GM19328 (cell line): ENCODE data around the gene RPS26.
"Not testable (repeated sequence)": the region's sequence is repeated elsewhere in the genome, so short reads cannot be mapped to it uniquely, and the experiment has no call there.

Experiments
- ATAC-seq: cut with Tn5 transposase; IDR thresholded peaks from one replicate; pipeline ENCODE4 v1.9.1; 2021; ENCODE audit warnings: mild to moderate bottlenecking, moderate library complexity; ENCODE audit not compliant: unreplicated experiment

RPS26 gene

DNA sequence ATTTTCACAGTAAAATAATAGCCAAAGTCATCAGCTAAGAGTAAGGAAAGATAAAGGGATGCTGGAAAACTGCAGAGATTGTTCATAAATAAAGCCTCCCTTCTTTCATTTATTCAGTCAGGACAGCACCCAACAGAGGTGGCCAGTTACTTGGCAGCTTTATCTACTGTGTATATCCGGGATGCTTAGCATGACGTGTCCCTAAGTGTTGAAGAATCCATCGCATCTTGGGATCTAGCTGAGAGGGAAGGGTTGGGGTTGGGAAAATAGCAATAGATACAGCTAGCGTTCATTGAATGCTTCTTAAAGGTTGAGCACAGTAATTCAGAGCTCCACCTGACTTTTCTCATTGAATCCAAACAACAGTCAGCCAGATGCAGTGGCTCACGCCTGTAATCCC is 32.7 kb downstream of the RPS26 start:
- no peak for ATAC-seq

DNA sequence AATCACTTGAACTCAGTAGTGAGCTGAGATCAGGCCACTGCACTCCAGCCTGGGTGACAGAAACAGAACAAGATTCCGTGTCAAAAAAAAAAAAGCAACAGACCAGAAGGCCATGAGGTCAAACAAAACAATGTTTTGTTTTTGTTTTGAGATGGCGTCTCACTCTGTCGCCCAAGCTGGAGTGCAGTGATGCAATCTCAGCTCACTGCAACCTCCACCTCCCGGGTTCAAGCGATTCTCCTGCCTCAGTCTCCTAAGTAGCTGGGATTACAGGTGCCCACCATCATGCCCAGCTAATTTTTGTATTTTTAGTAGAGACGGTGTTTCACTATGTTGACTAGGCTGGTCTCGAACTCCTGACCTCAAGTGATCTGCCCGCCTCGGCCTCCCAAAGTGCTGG is 36.2 kb downstream of the RPS26 start:
- ATAC-seq, result not testable (repeated sequence)

DNA sequence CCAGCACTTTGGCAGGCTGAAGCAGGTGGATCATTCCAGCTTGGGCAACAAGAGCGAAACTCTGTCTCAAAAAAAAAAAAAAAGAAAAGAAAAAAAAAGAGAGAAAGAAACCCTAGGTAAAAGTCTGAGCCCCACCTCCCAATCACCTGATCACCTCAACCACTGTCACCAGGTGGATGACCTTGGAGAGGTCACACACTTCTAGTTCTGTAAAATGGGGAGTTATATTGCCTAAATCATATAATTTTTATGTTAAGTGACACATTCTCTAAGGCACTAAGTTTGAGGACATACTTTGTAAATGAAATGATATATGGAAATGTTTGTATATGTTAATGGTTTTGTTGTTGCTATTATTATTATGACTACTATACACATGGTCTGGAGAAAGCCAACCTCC is 36.7 kb downstream of the RPS26 start:
- ATAC-seq, result no peak

DNA sequence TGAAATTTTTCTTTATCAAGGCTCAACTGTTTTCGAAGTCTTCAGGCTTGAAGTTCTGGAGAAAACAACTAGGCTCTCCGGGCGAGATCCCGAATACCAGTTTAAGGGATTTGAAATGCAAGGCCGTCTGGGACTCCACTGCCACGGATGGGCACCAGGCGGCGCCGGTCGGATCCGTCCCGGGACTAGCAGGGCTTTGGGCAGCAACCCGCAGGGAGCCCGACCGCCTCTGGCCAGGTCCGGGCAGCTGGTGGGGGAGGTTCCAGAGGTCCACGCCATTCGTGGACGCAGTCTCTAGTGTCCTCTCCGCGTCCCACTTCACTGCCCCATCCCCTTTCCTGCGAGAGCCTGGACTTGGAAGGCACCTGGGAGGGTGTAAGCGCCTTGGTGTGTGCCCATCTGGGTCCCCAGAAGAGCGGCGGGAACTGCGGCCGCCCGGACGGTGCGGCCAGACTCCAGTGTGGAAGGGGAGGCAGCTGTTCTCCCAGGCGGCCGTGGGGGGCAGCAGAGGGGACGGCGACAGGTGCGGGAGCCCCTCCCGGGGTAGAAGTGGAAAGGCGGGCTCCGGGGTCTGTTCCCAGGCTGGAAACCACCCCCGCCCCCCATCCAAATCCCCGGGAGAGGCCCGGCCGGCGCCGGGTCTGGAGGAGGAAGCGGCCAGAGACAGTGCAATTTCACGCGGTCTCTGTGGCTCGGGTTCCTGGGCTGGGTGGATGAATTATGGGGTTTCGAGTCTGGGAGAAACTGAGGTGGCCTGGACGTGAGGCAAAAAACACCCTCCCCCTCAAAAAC is 37.4 kb downstream of the RPS26 start:
- ATAC-seq, result peak; percentile 46

DNA sequence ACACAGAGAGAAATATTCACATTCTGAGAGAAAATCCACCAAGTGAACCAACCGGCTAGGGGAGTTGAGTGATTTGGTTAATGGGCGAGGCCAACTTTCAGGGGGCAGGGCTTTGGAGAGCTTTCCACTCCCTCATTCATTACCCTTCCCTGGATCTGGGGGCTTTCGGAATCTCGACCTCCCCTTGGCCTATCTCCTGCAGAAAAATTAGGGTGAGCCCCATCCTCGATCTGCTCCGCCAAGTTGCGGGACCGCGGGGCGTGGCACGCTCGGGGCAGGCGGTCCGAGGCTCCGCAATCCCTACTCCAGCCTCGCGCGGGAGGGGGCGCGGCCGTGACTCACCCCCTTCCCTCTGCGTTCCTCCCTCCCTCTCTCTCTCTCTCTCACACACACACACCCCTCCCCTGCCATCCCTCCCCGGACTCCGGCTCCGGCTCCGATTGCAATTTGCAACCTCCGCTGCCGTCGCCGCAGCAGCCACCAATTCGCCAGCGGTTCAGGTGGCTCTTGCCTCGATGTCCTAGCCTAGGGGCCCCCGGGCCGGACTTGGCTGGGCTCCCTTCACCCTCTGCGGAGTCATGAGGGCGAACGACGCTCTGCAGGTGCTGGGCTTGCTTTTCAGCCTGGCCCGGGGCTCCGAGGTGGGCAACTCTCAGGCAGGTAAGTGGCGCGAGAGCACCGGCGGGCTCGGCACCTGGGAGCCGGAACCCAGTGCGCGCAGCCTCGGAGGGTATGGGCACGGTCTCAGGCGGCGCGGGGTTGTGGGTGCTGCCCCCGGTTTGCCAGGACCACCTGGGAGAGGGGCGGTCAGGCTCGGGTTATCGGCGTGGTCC is 38.2 kb downstream of the RPS26 start, which contains the start of gene ERBB3:
Gene ERBB3, plus strand, starts transcription at position 443 of the 833 bp plus-strand sequence. Its CDS starts 136 bp downstream, at position 579.
- no peak for ATAC-seq

DNA sequence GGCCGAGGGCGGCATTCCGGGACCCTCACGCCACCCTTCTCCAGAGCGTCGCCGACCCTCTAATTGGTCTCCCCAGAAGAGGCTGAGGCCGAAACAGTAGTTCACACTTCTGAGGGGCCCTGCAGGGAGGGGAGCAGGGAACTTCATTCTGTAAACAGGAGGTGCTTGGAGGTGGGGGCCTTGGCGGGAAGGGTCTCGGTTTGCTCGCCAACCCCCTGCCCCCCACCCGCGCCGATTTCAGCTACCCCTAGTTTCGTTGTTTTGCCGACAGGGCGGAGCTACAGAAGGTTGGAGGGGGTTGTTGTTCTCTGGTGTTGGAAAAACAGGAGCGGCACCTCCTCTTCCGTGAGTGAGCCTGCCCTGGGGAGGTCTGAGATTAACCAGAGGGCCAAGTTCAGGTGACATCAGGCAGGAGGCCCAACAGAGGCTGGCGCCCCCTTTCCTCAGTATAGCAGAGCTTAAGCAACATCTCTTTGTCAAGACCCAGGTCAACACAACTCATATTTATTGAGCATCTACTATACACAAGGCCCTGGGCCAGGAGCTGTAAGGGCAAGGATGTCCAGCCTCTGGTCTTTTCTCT is 38.9 kb downstream of the RPS26 start:
- ATAC-seq, result no peak

DNA sequence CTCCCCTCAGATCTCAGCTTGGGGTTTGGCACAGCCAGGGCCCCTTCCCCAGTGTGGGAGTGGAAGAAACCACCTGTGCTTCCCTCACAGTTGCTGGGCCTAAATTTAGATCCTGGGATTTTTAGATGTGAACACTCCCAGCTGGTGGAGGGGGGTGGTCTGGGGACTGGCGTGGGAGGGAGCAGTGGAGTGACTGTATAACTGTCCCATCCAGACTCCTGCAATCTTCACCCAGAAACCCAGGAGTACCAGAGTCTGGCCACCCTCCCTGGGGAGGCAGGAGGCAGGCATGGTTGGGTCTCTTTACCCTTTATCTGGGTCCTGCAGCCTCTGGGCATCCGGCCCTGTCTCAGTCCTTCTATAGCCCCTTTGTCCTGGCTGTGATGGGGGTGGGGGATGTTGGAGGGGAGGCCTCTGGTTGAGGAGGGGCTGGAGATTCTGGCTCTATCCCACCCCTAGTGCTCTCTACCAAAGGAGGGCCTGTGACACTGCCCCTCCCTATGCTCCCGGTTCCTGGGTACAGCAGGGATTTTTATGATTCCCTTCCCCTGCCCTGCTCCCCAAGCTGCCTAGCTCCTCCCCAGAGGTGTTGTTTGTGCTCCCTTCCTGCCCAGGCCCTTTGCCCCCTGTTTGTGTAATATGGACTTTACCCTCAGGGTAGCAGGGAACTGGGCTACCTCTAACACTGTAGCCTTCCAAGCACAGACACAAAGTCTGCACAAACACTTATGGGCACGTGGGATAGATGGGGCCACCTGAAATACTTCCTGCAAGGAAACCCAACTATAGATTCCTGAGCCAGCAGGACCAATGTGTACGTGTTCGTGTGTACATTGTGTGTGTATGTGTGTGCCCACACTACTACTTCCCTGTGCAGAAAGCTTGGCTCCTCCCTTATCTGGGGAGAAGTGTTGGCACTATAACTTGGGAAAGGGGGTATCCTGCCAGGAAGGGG is 40.0 kb downstream of the RPS26 start:
- ATAC-seq, result no peak

DNA sequence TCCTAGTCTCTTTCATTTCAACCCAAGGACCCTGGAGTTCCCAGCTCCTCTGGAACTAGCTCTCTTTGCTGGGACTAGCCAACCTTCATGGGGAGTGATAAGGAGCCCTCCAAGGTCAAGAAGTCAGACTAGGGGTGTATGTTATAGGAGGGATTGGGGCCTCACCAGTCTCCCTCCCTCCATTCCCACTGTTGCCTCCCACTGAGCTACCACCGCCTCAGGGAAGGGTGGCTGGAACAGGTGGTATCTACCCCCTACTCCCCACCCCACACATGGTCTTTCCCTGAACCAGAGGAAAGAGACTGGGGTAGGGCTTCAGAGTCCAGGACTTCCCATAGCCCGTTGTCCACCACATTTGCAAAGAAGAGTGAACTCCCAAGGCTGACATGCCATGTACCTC is 40.7 kb downstream of the RPS26 start:
- ATAC-seq, result no peak

DNA sequence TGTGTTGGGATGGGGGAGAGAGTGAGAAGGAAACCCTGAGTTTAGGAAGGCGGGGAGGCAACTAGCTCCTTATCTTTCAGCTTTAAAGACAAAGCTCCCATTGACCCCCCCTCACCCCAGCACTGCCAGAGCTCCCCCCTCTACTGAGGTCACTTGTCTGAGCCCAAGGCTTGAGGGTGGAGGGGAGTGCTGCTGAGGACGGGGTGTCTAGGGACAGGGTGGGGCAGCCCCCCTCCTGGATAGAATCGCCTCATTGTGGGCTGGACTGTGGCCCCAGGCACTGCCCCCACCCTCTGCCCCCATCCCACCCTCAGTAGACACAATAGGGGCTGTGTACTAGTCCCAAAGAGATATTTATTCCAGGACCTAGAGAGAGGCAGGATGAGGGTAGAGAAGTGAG is 41.2 kb downstream of the RPS26 start:
- ATAC-seq, result no peak

DNA sequence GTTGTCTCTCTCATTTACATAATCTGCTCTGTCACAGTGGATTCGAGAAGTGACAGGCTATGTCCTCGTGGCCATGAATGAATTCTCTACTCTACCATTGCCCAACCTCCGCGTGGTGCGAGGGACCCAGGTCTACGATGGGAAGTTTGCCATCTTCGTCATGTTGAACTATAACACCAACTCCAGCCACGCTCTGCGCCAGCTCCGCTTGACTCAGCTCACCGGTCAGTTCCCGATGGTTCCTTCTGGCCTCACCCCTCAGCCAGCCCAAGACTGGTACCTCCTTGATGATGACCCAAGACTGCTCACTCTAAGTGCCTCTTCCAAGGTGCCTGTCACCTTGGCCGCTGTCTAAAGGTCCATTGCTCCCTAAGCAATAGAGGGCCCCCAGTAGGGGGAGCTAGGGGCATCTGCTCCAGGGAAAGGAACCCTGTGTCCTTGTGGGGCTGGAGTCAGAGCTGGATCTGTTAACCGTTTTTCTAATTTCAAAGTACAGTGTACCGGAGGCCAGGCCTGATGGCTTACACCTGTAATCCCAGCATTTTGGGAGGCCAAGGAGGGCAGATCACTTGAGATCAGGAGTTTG is 43.3 kb downstream of the RPS26 start:
- no peak for ATAC-seq

DNA sequence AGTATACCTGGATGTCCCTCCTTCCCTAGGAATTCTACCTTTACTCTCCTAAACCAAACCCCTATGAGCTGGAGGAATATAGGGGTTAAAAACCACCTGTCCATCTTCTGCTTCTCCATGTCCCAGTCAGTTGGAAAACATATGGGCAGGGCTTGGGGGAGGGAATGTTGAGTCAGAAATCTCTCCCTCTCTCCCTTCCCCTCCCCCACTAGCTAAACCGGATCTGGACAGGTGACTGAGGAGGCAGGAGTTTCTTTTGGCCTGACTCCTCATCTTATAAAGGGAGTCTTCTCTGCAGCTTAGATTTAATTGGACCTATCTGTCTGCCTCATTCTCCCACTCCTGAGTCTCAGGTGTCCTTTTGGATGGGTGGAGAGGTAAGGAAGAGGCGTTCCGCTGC is 44.4 kb downstream of the RPS26 start:
- no peak for ATAC-seq

DNA sequence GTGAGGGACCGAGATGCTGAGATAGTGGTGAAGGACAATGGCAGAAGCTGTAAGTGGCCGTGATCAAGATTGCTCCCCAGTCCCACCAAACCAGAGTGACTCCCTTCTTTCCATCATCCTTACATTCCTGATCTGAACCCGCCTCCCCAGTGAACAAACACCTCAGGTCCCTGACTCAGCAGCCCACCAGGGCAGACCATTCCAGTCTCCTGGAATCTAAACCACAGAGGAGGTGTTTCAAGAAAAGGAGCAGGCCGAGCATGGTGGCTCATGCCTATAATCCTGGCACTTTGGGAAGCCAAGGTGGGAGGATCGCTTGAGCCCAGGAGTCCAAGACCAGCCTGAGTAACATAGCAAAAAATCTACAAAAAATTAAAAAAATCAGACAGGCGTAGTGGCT is 44.9 kb downstream of the RPS26 start:
- no peak for ATAC-seq

DNA sequence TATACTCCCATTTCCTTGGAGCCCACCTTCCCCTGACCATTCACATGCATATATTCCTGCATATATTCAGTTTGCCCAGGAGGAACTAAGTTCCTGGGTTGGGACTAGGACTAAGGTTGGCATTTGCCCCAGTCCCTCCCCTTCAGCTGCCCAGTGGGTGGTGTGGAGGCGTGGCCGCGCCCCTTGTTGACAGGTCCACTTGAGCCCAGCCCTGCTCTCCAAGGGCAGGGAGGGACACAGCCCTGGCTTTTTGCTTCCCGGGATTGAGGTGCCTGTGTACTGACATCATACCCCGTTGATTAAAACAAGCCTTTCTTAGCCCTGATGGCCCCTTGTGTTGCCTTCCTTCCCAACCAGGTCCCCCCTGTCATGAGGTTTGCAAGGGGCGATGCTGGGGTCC is 45.5 kb downstream of the RPS26 start:
- ATAC-seq, result no peak
